GM18499 (cell line): ENCODE measurements around the gene ITPKA.

Experiments
- ATAC-seq: cut with Tn5 transposase; IDR thresholded peaks from one replicate; pipeline ENCODE4 v1.9.1; 2021; ENCODE audit warnings: moderate number of reproducible peaks; ENCODE audit not compliant: insufficient read depth, unreplicated experiment

ITPKA gene

DNA sequence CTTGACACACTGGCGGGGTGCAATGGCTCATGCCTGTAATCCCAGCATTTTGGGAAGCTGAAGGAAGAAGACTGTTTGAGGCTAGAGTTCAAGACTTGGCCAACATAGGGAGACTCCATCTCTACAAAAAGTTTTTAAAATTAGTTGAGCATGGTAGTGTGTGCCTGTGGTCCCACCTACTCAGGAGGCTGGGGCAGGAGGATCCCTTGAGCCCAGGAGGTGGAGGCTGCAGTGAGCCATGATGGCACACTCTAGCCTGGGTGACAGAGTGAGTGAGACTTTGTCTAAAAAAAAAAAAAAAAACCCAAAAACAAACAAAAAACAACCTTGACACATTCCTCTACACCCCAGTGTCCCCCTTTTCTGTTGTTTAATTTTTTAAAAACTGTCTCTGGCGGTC lies 4.0 kb upstream of the ITPKA start:
- no peak for ATAC-seq

GRCh38 chr15:41490355-41490754 lies 3.3 kb upstream of the ITPKA start:
- no peak for ATAC-seq

DNA sequence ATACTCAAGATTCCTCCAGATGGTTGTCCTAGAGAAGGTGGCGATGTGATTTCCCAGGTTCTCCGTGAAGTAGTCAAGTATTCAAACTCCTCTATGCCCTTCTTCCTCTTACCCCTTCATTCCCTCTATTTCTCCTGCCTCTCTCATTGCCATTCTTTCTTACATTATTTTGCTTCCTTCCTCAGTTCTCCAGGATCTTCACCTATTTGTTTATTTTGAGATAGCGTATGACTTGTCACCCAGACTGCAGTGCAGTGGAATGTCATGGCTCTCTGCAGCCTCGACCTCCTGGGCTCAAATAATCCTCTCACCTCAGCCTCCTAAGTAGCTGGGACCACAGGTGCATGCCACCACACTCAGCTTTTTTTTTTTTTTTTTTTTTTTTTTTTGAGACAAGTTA lies 1.8 kb upstream of the ITPKA start:
- no peak for ATAC-seq

DNA sequence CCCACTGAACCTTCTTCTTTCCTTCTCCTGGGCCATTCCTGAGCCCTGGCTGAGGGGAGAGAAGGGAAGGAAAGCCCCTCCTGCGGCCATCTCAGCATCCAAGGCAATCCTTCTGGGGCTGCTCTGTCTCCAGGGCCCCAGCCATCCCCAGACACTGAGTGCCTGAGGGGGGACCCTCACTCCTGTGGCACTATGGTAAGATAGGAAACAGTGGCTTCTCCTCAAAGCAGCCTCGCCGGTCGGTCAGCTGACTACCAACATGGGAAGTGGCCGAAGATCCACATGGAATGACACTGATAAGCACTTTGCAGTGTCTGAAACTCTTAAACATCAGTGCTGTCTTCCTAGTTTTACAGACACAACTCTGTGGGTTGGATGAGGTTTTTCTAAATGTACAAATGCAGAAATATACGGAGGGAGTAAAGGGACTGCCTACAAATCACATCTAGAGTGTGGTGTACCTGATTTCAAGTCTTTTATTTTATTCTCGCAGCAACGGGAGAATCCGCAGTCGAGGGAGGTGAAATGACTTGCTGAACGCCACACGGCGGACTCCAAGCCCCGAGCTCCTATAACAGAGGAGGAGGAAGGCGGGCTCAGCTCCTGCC lies 973 bp upstream of the ITPKA start:
- ATAC-seq: no peak

- no peak for ATAC-seq
These were observed 172 bp downstream of the ITPKA start for GRCh38 chr15:41493902-41494189.

DNA sequence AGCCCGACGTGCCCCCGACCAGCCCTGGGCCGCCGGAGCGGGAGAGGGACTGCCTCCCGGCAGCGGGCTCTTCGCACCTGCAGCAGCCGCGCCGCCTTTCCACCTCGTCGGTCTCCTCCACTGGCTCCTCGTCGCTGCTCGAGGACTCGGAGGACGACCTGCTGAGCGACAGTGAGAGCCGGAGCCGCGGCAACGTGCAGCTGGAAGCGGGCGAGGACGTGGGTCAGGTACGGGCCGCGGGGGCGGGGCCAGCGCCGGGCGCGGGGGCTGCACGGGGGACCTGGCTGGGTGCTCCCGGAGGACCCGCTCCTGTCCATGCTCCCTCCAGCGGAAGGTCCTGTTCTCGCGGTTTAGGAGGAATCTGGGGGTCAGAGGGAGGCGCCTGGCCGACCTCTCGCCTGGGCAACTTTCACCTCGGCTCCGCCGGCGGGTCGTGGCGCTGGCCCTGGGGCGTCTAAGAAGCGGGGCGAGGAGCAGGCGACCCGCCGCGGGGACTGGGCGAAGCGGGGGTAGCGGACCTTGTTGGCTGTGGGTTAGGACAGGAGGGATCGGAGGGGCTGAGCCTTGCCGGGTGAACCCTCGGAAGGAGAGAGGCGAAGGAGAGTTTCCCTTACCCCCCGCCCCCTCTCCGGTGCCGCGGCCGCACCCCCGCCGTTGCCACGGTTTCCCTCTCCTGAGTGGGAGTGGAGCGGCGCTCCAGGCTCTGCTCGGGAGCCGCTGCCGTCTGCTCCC lies 682 bp downstream of the ITPKA start:
- ATAC-seq: no peak

- no peak for ATAC-seq
These were observed 1.5 kb downstream of the ITPKA start for GRCh38 chr15:41494922-41495735.

DNA sequence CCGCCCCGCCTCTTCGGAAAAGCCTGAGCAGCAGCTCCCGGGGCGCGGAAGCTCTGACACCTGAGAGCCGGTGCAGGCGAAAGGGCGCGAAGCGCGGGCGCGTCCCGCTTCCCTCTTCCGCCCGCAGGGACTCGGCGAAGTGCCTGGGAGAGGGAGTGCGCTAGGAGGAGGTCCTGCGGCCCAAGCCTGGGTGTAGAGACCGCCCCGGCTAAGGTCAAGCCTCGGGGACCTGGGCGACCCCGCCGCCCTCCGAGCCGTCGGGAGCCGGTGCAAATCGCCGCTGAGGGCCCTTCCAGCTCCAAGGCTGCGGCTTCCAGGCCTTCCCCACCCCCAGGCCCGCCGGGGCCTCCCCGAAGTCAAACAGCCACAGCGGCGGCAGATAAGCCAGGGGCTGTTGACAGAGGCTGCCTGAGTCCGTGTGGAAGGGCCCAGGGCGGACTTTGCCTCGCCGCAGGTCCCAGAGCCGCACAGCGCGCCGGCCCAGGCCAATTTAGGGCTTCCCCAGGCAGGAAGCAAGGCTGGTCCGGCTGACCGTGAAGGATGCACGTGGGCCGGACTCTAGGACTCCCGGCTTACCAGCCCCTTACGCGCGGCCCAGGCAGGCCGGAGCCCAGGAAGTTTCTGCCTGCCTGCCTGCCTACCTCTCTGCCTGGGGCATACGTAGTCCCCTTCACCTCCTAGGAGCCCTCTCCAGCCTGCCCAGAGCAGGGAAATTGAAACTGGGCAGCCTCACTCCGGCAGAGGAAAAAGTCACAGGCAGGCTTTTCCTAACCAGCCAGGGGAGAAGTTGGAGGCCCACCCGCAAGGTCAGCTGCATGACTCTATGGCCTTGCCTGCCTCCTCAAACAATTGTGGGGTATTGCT lies 2.3 kb downstream of the ITPKA start:
- no peak for ATAC-seq

DNA sequence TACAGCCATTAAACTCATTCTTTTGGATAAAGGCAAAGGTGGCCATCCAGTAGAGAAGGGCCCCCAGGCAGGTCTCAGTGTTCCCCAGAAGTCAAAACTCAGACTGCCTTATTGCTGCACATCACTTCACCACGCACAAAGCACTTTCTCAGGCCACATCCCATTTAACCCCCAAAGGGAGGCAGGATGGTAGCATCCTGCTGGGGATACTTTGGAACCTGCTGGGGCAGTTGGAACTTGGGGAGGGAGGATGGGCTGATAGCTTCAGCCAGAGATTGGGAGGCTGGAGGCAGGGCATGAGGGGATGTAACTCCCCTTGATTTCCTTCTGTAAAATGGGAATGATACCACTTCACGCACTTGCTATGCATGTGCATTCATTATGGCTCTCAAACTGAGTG lies 5.0 kb downstream of the ITPKA start:
- ATAC-seq: no peak

GRCh38 chr15:41499109-41499851 lies 5.6 kb downstream of the ITPKA start:
- ATAC-seq: no peak

DNA sequence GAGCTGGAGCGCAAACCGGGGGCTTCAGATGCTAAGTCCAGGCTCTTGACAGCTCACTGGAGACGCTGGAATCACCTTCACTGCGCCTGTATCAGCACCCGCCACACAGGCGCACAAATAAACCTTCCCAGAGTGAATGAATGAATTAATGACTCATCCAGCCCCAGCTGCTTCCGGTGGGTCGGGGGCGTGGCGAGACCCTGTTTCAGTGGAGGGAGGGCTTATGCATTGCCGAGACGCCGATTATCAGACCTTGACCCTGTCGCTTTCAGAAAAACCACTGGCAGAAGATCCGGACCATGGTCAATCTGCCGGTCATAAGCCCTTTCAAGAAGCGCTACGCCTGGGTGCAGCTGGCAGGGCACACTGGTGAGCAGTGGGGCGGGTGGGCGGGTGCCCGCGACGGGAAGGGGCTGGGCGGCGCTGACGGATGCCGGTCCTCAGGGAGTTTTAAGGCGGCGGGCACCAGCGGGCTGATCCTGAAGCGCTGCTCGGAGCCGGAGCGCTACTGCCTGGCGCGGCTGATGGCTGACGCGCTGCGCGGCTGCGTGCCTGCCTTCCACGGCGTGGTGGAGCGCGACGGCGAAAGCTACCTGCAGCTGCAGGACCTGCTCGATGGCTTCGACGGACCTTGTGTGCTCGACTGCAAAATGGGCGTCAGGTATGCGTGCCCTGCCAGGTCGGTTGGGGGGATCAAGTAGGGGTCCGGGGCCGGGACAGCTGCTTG lies 7.7 kb downstream of the ITPKA start:
- no peak for ATAC-seq

- no peak for ATAC-seq
These were observed 8.5 kb downstream of the ITPKA start for GRCh38 chr15:41501931-41502794.

DNA sequence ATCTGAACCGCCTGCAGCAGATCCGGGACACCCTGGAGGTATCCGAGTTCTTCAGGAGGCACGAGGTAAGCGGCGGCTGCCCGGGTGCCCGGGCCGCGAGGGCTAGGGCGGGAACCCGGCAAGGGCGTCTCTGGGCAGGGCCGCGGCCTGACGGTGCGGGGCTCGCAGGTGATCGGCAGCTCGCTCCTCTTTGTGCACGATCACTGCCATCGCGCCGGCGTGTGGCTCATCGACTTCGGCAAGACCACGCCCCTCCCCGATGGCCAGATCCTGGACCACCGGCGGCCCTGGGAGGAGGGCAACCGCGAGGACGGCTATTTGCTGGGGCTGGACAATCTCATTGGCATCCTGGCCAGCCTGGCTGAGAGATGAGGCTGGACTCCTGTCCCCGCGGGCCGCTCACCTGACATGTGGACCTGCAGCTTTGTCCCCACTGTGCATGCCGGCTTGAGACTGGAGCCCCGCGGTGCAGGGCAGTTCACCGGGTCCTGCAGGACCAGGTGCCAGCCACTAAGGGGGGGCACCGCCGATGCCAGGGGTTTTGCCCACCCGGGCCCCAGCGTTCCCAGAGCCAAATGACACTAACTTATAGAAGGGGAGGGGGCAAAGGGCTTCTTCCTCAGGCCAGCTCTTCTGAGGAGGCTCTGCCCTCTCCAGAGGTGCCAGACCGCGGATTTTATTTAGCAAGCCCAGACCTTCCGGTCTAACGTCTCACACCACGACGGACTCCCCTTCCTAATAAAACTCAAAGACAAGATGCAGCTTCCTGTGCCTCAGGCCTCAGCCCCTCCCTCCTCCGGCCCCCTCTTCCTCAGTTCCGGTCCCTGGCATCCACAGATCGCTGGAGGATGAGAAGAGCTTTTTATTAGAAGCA lies 9.4 kb downstream of the ITPKA start:
- ATAC-seq: no peak

- ATAC-seq: no peak
These were observed 10.0 kb downstream of the ITPKA start for GRCh38 chr15:41503669-41504010.

DNA sequence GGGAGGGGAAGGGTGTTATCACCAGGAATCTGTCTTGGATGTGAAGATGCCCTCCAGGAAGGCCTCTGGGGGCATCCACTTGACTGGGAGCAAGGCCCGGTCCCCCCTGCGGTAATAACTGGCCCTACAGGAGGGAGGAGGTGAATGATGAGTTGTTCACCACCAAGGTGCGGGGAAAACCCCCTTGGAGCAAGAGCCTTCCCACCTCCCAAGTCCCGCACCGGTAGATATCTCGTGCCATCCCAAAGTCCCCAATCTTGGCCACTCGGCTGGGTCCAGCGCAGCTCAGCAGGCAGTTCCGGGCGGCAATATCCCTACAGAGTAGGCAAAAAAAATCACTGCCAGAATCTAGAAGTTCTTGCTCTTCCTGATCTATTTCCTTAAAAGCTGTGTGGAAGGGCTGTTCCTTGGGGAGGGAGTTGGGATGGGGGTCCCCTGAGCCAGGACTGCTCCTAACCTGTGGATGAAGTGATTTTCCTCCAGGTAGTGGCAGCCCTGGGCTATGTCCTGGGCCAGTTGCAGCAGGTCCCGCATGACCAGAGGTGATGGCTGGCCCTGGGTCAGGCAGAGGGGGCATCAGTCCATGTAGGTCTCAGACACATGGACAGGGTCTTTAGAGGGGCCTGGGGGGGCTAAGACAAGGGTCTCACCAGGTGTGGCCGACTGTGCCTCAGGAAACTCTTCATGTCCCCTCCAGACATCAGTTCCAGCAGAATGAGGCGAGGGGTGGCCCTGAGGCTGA lies 11.2 kb downstream of the ITPKA start:
- no peak for ATAC-seq

DNA sequence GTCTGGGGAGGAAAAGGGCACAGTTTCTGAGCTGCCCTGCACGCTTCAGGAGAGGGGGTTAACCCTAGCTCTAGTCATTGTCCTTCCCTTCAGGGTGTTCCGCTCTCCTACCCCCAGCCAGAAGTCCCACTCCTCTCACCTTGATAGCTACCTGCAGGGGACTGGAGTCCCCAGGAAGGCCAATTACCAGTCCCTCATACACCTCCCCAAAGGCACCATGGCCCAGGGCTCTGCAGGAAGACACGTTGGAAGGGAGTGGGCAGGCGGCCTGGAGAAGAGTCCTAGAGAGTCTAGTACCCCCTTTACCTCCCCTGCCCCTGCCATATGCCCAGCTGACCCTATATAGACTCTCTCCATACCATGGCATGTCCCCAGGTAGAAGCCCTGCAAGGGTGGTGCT lies 12.1 kb downstream of the ITPKA start:
- no peak for ATAC-seq

GRCh38 chr15:41506796-41507341 lies 13.2 kb downstream of the ITPKA start:
- ATAC-seq: no peak
